ENCODE measurements around the gene LRIT2. TPM values are rescaled to one million over a fixed set of nuclear protein-coding genes. Genes with fewer than 3 reads are reported as not detected.
A peak's percentile ranks its signal among the peaks of the same experiment; 100 is the strongest.

Gene LRIT2
- total and polyA plus RNA-seq, 9 of the 15 experiments (the other 6 are each of a cell fraction or from before 2014, with no cell fraction given): not detected

DNA sequence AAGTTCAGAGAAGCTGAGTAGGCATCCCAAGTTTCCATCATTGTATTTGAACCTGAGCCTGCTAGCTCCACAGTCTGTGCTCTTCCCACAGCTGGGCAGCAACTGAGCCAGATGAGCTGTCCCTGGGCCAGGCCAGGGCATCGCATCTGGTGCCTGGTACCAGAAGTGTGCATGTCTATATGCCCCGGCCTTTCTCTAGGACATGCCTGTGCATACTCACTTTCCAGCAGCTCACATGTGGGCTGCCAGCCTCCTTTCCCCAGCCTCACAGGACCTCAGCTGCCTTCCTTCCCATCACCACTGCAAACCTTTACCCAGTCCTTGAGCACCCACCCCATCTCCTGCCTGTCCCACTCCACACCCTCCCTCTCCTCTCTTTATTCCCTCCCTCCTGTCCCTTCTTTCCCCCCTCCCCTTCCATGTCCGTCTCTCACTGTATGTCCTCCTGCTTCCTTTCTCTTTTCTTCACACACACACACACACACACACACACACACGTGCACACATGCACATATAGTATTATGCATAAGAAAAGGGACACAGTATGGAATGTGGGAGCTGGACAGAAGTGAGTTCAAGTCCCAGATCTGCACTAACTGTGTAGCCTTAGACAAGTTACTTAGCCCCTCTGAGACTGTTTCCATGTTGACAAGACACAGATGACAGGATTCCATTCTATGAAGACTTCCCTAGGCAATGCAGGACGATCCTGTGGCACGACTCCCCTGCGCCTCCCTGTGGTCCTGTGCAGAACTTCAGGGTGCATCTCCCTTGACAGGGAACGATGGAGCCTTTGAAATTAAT, 20.1 kb downstream of the LRIT2 start (continued):
- TF ChIP-seq, protein P1, sequence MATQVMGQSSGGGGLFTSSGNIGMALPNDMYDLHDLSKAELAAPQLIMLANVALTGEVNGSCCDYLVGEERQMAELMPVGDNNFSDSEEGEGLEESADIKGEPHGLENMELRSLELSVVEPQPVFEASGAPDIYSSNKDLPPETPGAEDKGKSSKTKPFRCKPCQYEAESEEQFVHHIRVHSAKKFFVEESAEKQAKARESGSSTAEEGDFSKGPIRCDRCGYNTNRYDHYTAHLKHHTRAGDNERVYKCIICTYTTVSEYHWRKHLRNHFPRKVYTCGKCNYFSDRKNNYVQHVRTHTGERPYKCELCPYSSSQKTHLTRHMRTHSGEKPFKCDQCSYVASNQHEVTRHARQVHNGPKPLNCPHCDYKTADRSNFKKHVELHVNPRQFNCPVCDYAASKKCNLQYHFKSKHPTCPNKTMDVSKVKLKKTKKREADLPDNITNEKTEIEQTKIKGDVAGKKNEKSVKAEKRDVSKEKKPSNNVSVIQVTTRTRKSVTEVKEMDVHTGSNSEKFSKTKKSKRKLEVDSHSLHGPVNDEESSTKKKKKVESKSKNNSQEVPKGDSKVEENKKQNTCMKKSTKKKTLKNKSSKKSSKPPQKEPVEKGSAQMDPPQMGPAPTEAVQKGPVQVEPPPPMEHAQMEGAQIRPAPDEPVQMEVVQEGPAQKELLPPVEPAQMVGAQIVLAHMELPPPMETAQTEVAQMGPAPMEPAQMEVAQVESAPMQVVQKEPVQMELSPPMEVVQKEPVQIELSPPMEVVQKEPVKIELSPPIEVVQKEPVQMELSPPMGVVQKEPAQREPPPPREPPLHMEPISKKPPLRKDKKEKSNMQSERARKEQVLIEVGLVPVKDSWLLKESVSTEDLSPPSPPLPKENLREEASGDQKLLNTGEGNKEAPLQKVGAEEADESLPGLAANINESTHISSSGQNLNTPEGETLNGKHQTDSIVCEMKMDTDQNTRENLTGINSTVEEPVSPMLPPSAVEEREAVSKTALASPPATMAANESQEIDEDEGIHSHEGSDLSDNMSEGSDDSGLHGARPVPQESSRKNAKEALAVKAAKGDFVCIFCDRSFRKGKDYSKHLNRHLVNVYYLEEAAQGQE (IDR thresholded peaks at IDR 0.05; ENCODE audit: borderline replicate concordance): peak; percentile 76
- TF ChIP-seq, protein P1 (CRISPR knock-in tag; IDR thresholded peaks at IDR 0.05; ENCODE audit: low read depth): no peak
- no peak for TF ChIP-seq MCM5 (IDR thresholded peaks at IDR 0.05; ENCODE audit: low read depth)
- TF ChIP-seq ZFP36 (IDR thresholded peaks at IDR 0.05; ENCODE audit: low read depth, low read length, partially characterized antibody): no peak
- TF ChIP-seq ELF4 (CRISPR knock-in tag; IDR thresholded peaks at IDR 0.05): peak; percentile 74; the same call in 1 of the 2 replicates
- peak; percentile 72 to 91 for TF ChIP-seq RAD21 (CRISPR knock-in tag; conservative IDR thresholded peaks at IDR 0.05 in 1 of 2, IDR thresholded peaks at IDR 0.05 in 1 of 2)
- no peak for TF ChIP-seq IRF2 (CRISPR knock-in tag; IDR thresholded peaks at IDR 0.05)
- TF ChIP-seq MYBL2 (IDR thresholded peaks at IDR 0.05; ENCODE audit: low read depth): peak; percentile 22; the same call in 1 of the 2 replicates
- no peak for TF ChIP-seq MYBL2 (CRISPR knock-in tag; IDR thresholded peaks at IDR 0.05; ENCODE audit: borderline replicate concordance)
- TF ChIP-seq, protein P2, sequence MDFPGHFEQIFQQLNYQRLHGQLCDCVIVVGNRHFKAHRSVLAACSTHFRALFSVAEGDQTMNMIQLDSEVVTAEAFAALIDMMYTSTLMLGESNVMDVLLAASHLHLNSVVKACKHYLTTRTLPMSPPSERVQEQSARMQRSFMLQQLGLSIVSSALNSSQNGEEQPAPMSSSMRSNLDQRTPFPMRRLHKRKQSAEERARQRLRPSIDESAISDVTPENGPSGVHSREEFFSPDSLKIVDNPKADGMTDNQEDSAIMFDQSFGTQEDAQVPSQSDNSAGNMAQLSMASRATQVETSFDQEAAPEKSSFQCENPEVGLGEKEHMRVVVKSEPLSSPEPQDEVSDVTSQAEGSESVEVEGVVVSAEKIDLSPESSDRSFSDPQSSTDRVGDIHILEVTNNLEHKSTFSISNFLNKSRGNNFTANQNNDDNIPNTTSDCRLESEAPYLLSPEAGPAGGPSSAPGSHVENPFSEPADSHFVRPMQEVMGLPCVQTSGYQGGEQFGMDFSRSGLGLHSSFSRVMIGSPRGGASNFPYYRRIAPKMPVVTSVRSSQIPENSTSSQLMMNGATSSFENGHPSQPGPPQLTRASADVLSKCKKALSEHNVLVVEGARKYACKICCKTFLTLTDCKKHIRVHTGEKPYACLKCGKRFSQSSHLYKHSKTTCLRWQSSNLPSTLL (IDR thresholded peaks at IDR 0.05): no peak
- TF ChIP-seq NFXL1 (CRISPR knock-in tag; IDR thresholded peaks at IDR 0.05): no peak
- no peak for TF ChIP-seq ZNF133 (CRISPR knock-in tag; IDR thresholded peaks at IDR 0.05)
- no peak for TF ChIP-seq TCFL5 (CRISPR knock-in tag; conservative IDR thresholded peaks at IDR 0.05)
- TF ChIP-seq PCBP2 (IDR thresholded peaks at IDR 0.05; ENCODE audit: low read depth, low read length, poor library complexity, severe bottlenecking): no peak
- no peak for TF ChIP-seq RBBP5 (IDR thresholded peaks at IDR 0.05; ENCODE audit: borderline replicate concordance, insufficient read depth, low read length, poor library complexity, severe bottlenecking)

All from K562 (cell line).